CD4-positive, CD25-positive, alpha-beta regulatory T cell (primary cell): Measurements from ENCODE around the gene FBXO38. TPM values are rescaled to one million over a fixed set of nuclear protein-coding genes. Genes with fewer than 3 reads are reported as not detected.

ENCODE experiments used
- ATAC-seq, 2 donors: fragments of 150-1000 bp; cut with Tn5 transposase; one replicate each; pipeline ENCODE4 v1.10.0; 2021; ENCODE audit warnings: low read depth in 2 of 2, moderate number of reproducible peaks in 2 of 2, moderate library complexity in 1 of 2
- DNase-seq, 3 donors: peaks; one replicate each; pipeline versions ENCODE4 v3.0.0 to v3.0.0-alpha.2; 2012 to 2022; ENCODE audit warnings: mixed read lengths in 1 of 3
- H3K27ac ChIP-seq: one replicate; pipeline ENCODE4 v1.7.0; 2013; ENCODE audit warnings: mild to moderate bottlenecking, low read length; ENCODE audit not compliant: insufficient read depth, poor library complexity, severe bottlenecking
- H3K27me3 ChIP-seq: one replicate; pipeline ENCODE4 v1.7.0; 2013; ENCODE audit warnings: low read length; ENCODE audit not compliant: control insufficient read depth, insufficient read depth
- H3K36me3 ChIP-seq: one replicate; pipeline ENCODE4 v1.7.0; 2013; ENCODE audit warnings: mild to moderate bottlenecking, low read length, moderate library complexity; ENCODE audit not compliant: control insufficient read depth, insufficient read depth
- H3K4me1 ChIP-seq: 2 replicates; pipeline ENCODE4 v1.7.0; 2013; ENCODE audit warnings: mild to moderate bottlenecking, low read length; ENCODE audit not compliant: insufficient read depth, control insufficient read depth, poor library complexity, severe bottlenecking
- H3K4me3 ChIP-seq: one replicate; pipeline ENCODE4 v1.7.0; 2013; ENCODE audit warnings: low read depth, mild to moderate bottlenecking, low read length, moderate library complexity
- H3K9me3 ChIP-seq, 2 experiments: 1 replicate in 1 of 2; 2 replicates in 1 of 2; pipeline ENCODE4 v1.7.0; 2013; ENCODE audit warnings: low read length in 2 of 2, mild to moderate bottlenecking in 1 of 2, moderate library complexity in 1 of 2; ENCODE audit not compliant: control insufficient read depth in 2 of 2
- H3K27ac Mint-ChIP-seq, 3 donors: one replicate each; pipeline ENCODE4 v1.8.0; 2020 to 2022; ENCODE audit warnings: mild to moderate bottlenecking in 3 of 3, mixed read lengths in 3 of 3, moderate library complexity in 2 of 3
- H3K27me3 Mint-ChIP-seq: one replicate; pipeline ENCODE4 v1.8.0; 2022; ENCODE audit warnings: mild to moderate bottlenecking, mixed read lengths
- H3K36me3 Mint-ChIP-seq: one replicate; pipeline ENCODE4 v1.8.0; 2020; ENCODE audit warnings: mixed read lengths
- H3K4me1 Mint-ChIP-seq, 4 donors: one replicate each; pipeline ENCODE4 v1.8.0; 2020 to 2022; ENCODE audit warnings: mixed read lengths in 4 of 4, mild to moderate bottlenecking in 1 of 4
- H3K4me3 Mint-ChIP-seq, 4 donors: one replicate each; pipeline ENCODE4 v1.8.0; 2020 to 2022; ENCODE audit warnings: mild to moderate bottlenecking in 4 of 4, mixed read lengths in 4 of 4, moderate library complexity in 3 of 4
- H3K9me3 Mint-ChIP-seq, 7 donors: one replicate each; pipeline ENCODE4 v1.8.0; 2020 to 2022; ENCODE audit warnings: mixed read lengths in 7 of 7, mild to moderate bottlenecking in 3 of 7, moderate library complexity in 2 of 7
- polyA plus RNA-seq, 4 donors: library from polyadenylated mRNA; unstranded; fragments of 300-500 nt; fragmentation: Illumina TruSeq; gene quantifications; one replicate each; pipeline ENCODE4 v1.2.3, GENCODE V29; 2021
- total RNA-seq: library from RNA; stranded (reverse); gene quantifications from one replicate; pipeline ENCODE4 v1.2.3, GENCODE V29; 2022

Gene FBXO38
- total RNA-seq (54.6 TPM), polyA plus RNA-seq (10 to 100 TPM; 16.0 to 31.4 (median 19.8) TPM)

- peak within 1 kb of the TSS; percentile 87 to 97 (median 91) for H3K4me3 Mint-ChIP-seq
- DNase-seq: peak; percentile 97 to 99 (median 99)
- H3K27me3 Mint-ChIP-seq: no peaks in the 10 kb centered on the region
- Histone ChIP-seq H3K27me3 (no peaks in the 10 kb centered on the region), H3K4me1 (peaks cover 44% of the 10 kb centered on the region), H3K36me3 (peaks cover 5% of the 10 kb centered on the region), H3K27ac (peak within 1 kb of the TSS; percentile 96), H3K9me3 (peaks cover 0 to 2% of the 10 kb centered on the region in 2 experiments), H3K4me3 (peak within 1 kb of the TSS; percentile 95)
- H3K9me3 Mint-ChIP-seq: no peaks in the 10 kb centered on the region
- H3K36me3 Mint-ChIP-seq: peaks cover 20% of the 10 kb centered on the region
- peak within 1 kb of the TSS; percentile 96 to 99 (median 97) for H3K27ac Mint-ChIP-seq
- peak; percentile 97 to 98 for ATAC-seq
- H3K4me1 Mint-ChIP-seq: peaks cover 23 to 73% (median 55%) of the 10 kb centered on the region in 4 donors
These were observed at the start of gene FBXO38 for GRCh38 chr5:148383564-148384379. Gene FBXO38 (plus strand): TSS chr5:148383958. CDS start chr5:148394777, 10,819 bp downstream.

GRCh38 chr5:148335259-148335658, 48.5 kb upstream of the FBXO38 start, which contains the start of gene SPINK9:
Gene SPINK9 (plus strand): TSS chr5:148335559. CDS start chr5:148335614, 55 bp downstream.
- no peak within 1 kb of the TSS for H3K4me3 ChIP-seq
- Mint-ChIP-seq H3K27me3 (no peaks in the 10 kb centered on the region), H3K4me1 (no peaks in the 10 kb centered on the region), H3K9me3 (peaks cover 0 to 12% (median 1%) of the 10 kb centered on the region in 7 donors), H3K4me3 (no peak within 1 kb of the TSS), H3K36me3 (peaks cover 10% of the 10 kb centered on the region), H3K27ac (no peak within 1 kb of the TSS)
- no peak for ATAC-seq
- no peaks in the 10 kb centered on the region for H3K27me3 ChIP-seq
- H3K36me3 ChIP-seq: no peaks in the 10 kb centered on the region
- H3K27ac ChIP-seq: no peak within 1 kb of the TSS
- no peaks in the 10 kb centered on the region for H3K9me3 ChIP-seq
- DNase-seq: no peak
- H3K4me1 ChIP-seq: no peaks in the 10 kb centered on the region

- H3K4me3 ChIP-seq: no peak overlapping the region
- H3K9me3 ChIP-seq: no peaks in the 10 kb centered on the region
- no peaks in the 10 kb centered on the region for H3K4me1 ChIP-seq
- H3K27ac ChIP-seq: no peak overlapping the region
- no peaks in the 10 kb centered on the region for H3K4me1 Mint-ChIP-seq
- no peak overlapping the region for H3K27ac Mint-ChIP-seq
- H3K9me3 Mint-ChIP-seq: peaks cover 0 to 5% (median 0%) of the 10 kb centered on the region in 7 donors
- peaks cover 8% of the 10 kb centered on the region for H3K36me3 Mint-ChIP-seq
- H3K27me3 ChIP-seq: no peaks in the 10 kb centered on the region
- ATAC-seq (no peak), DNase-seq (no peak)
- H3K36me3 ChIP-seq: no peaks in the 10 kb centered on the region
- no peak overlapping the region for H3K4me3 Mint-ChIP-seq
- H3K27me3 Mint-ChIP-seq: no peaks in the 10 kb centered on the region
These were observed 46.9 kb upstream of the FBXO38 start for GRCh38 chr5:148336704-148337435.

- ATAC-seq: no peak
- no peak overlapping the region for H3K4me3 Mint-ChIP-seq
These were observed 41.2 kb upstream of the FBXO38 start for GRCh38 chr5:148342371-148343045.

GRCh38 chr5:148343046-148343407, 40.7 kb upstream of the FBXO38 start:
- ATAC-seq (no peak), DNase-seq (no peak)
- Mint-ChIP-seq H3K27ac (peak overlapping the region in 1 of 3 donors; percentile 17), H3K4me3 (no peak overlapping the region), H3K36me3 (peaks cover 4% of the 10 kb centered on the region), H3K4me1 (no peaks in the 10 kb centered on the region), H3K27me3 (peaks cover 2% of the 10 kb centered on the region), H3K9me3 (no peaks in the 10 kb centered on the region)
- H3K9me3 ChIP-seq: no peaks in the 10 kb centered on the region
- H3K4me3 ChIP-seq: no peak overlapping the region
- H3K4me1 ChIP-seq: no peaks in the 10 kb centered on the region
- H3K36me3 ChIP-seq: no peaks in the 10 kb centered on the region
- no peak overlapping the region for H3K27ac ChIP-seq
- no peaks in the 10 kb centered on the region for H3K27me3 ChIP-seq

More at GRCh38 chr5:148342371-148343045, 41.2 kb upstream of the FBXO38 start:
- no peak for DNase-seq
- no peak overlapping the region for H3K4me3 ChIP-seq
- no peaks in the 10 kb centered on the region for H3K4me1 Mint-ChIP-seq
- no peaks in the 10 kb centered on the region for H3K9me3 ChIP-seq
- H3K27me3 ChIP-seq: no peaks in the 10 kb centered on the region
- no peaks in the 10 kb centered on the region for H3K9me3 Mint-ChIP-seq
- H3K36me3 Mint-ChIP-seq: peaks cover 4% of the 10 kb centered on the region
- no peak overlapping the region for H3K27ac ChIP-seq
- no peaks in the 10 kb centered on the region for H3K4me1 ChIP-seq
- no peaks in the 10 kb centered on the region for H3K27me3 Mint-ChIP-seq
- H3K27ac Mint-ChIP-seq: no peak overlapping the region
- H3K36me3 ChIP-seq: no peaks in the 10 kb centered on the region

- Mint-ChIP-seq H3K27me3 (peaks cover 4% of the 10 kb centered on the region), H3K36me3 (peaks cover 4% of the 10 kb centered on the region), H3K27ac (peak overlapping the region in 1 of 3 donors; percentile 17), H3K4me1 (no peaks in the 10 kb centered on the region), H3K4me3 (no peak overlapping the region), H3K9me3 (no peaks in the 10 kb centered on the region)
- H3K4me1 ChIP-seq: no peaks in the 10 kb centered on the region
- no peak overlapping the region for H3K4me3 ChIP-seq
- ATAC-seq (no peak), DNase-seq (no peak)
- no peak overlapping the region for H3K27ac ChIP-seq
- no peaks in the 10 kb centered on the region for H3K9me3 ChIP-seq
- no peaks in the 10 kb centered on the region for H3K27me3 ChIP-seq
- no peaks in the 10 kb centered on the region for H3K36me3 ChIP-seq
These were observed 39.9 kb upstream of the FBXO38 start for GRCh38 chr5:148343603-148344487.

GRCh38 chr5:148347706-148348105, 36.1 kb upstream of the FBXO38 start:
- H3K27me3 ChIP-seq: no peaks in the 10 kb centered on the region
- no peaks in the 10 kb centered on the region for H3K4me1 ChIP-seq
- no peak overlapping the region for H3K27ac Mint-ChIP-seq
- peaks cover 5% of the 10 kb centered on the region for H3K36me3 Mint-ChIP-seq
- no peak overlapping the region for H3K4me3 Mint-ChIP-seq
- no peak for ATAC-seq
- H3K9me3 ChIP-seq: no peaks in the 10 kb centered on the region
- peaks cover 0 to 3% (median 0%) of the 10 kb centered on the region in 7 donors for H3K9me3 Mint-ChIP-seq
- H3K4me1 Mint-ChIP-seq: no peaks in the 10 kb centered on the region
- no peak overlapping the region for H3K4me3 ChIP-seq
- peaks cover 15% of the 10 kb centered on the region for H3K27me3 Mint-ChIP-seq
- no peak overlapping the region for H3K27ac ChIP-seq
- DNase-seq: no peak
- no peaks in the 10 kb centered on the region for H3K36me3 ChIP-seq
